Testis (tissue), 3 donors: Measurements from ENCODE around the gene CELF2. TPM values are rescaled to one million over a fixed set of nuclear protein-coding genes. Genes with fewer than 3 reads are reported as not detected.
A peak's percentile ranks its signal among the peaks of the same experiment; 100 is the strongest.

Experiments
- DNase-seq: peaks from one replicate; pipeline ENCODE4 v3.0.0-alpha.2; 2019
- H3K27ac ChIP-seq, 2 donors: fragments of 200-600 bp; sonication (generic); one replicate each; pipeline ENCODE4 v1.5.1; 2019
- H3K27me3 ChIP-seq: fragments of 200-600 bp; sonication (generic); one replicate; pipeline ENCODE4 v1.5.1; 2019
- H3K36me3 ChIP-seq: fragments of 200-600 bp; sonication (generic); one replicate; pipeline ENCODE4 v1.5.1; 2017; ENCODE audit warnings: low read depth; ENCODE audit errors: missing control alignments
- H3K4me1 ChIP-seq: fragments of 200-600 bp; sonication (generic); one replicate; pipeline ENCODE4 v1.5.1; 2019
- H3K4me3 ChIP-seq, 2 donors: fragments of 200-600 bp; sonication (generic); one replicate each; pipeline ENCODE4 v1.5.1; 2017 to 2019
- H3K9me3 ChIP-seq: fragments of 200-600 bp; sonication (generic); one replicate; pipeline ENCODE4 v1.5.1; 2017
- CTCF ChIP-seq, 3 experiments: fragments of 450-650 bp in 2 of 3; fragments of 200-600 bp in 1 of 3; sonication (generic) in 1 of 3; IDR thresholded peaks; one replicate each; pipeline ENCODE4 v1.5.1; 2016 to 2019; ENCODE audit warnings: antibody characterized with exemption in 3 of 3, mild to moderate bottlenecking in 2 of 3, moderate library complexity in 1 of 3
- POLR2A ChIP-seq: fragments of 450-650 bp; IDR thresholded peaks from one replicate; pipeline ENCODE4 v1.6.1; 2017; ENCODE audit warnings: antibody characterized with exemption, mild to moderate bottlenecking, moderate library complexity
- WGBS, 2 donors: methylation state at CpG; one replicate each; pipeline ENCODE4 v1.1.5; 2018; 5-methylcytosine and 5-hydroxymethylcytosine counted together
- intact Hi-C: fragments of 100-400 bp; cut with DNase I; formaldehyde crosslinking; loops from one replicate; pipeline ENCODE4 v1.15.1; 2023; ENCODE audit warnings: low total_unique reads
- polyA plus RNA-seq: library from polyadenylated mRNA; stranded (reverse); fragments of 350-450 nt; fragmentation: Illumina TruSeq; extraction: RNeasy Lipid Tissue Mini Kit (QIAGEN cat#74804); gene quantifications from one replicate; pipeline ENCODE4 v1.2.3, GENCODE V29; 2014; ENCODE audit warnings: low read depth, low replicate concordance; ENCODE audit not compliant: insufficient read depth
- total RNA-seq, 2 donors: library from RNA; depleted of rRNA; stranded (reverse); fragments of >200 nt; gene quantifications; one replicate each; pipeline ENCODE4 v1.2.3, GENCODE V29; 2016

CELF2 gene
- total and polyA plus RNA-seq, 3 donors from 2014 or later, result 17.5 to 41.6 (median 27.8) TPM

GRCh38 chr10:11170993-11171851 lies 153.6 kb downstream of the CELF2 start:
- no peak for DNase-seq
- H3K9me3 ChIP-seq, result no peaks in the 10 kb centered on the region
- WGBS, 2 donors, result 78 to 82% methylated on average over 8 of the region's 8 CpGs
- H3K36me3 ChIP-seq, result no peaks in the 10 kb centered on the region
- TF ChIP-seq CTCF (IDR thresholded peaks at IDR 0.05), result no peak
- intact Hi-C loops, result no loop called here
- no peaks in the 10 kb centered on the region for H3K27me3 ChIP-seq
- H3K27ac ChIP-seq, result peak overlapping the region in 1 of 2 donors; percentile 19
- H3K4me1 ChIP-seq, result no peaks in the 10 kb centered on the region
- H3K4me3 ChIP-seq, result no peak overlapping the region

GRCh38 chr10:11173042-11173441 lies 155.4 kb downstream of the CELF2 start:
- 93 to 94% methylated on average over 5 of the region's 5 CpGs for WGBS, 2 donors
- intact Hi-C loops, result no loop called here
- no peaks in the 10 kb centered on the region for H3K4me1 ChIP-seq
- no peak for TF ChIP-seq CTCF (IDR thresholded peaks at IDR 0.05)
- TF ChIP-seq POLR2A, result no peak
- no peak for DNase-seq
- no peak overlapping the region for H3K4me3 ChIP-seq
- H3K36me3 ChIP-seq, result no peaks in the 10 kb centered on the region
- no peaks in the 10 kb centered on the region for H3K27me3 ChIP-seq
- H3K9me3 ChIP-seq, result no peaks in the 10 kb centered on the region
- no peak overlapping the region for H3K27ac ChIP-seq

GRCh38 chr10:11175823-11176243 lies 158.2 kb downstream of the CELF2 start:
- Histone ChIP-seq H3K27me3 (no peaks in the 10 kb centered on the region), H3K27ac (no peak overlapping the region), H3K4me3 (no peak overlapping the region), H3K9me3 (no peaks in the 10 kb centered on the region), H3K36me3 (no peaks in the 10 kb centered on the region), H3K4me1 (no peaks in the 10 kb centered on the region)
- 88 to 92% methylated on average over 11 of the region's 11 CpGs for WGBS, 2 donors
- peak; percentile 30 for DNase-seq
- intact Hi-C loops, result no loop called here
- no peak for TF ChIP-seq POLR2A
- TF ChIP-seq CTCF (IDR thresholded peaks at IDR 0.05), result no peak

GRCh38 chr10:11176746-11177145 lies 159.1 kb downstream of the CELF2 start:
- H3K4me3 ChIP-seq, result no peak overlapping the region
- TF ChIP-seq POLR2A (no peak), CTCF (IDR thresholded peaks at IDR 0.05) (no peak)
- no peaks in the 10 kb centered on the region for H3K4me1 ChIP-seq
- H3K9me3 ChIP-seq, result no peaks in the 10 kb centered on the region
- no peak for DNase-seq
- intact Hi-C loops, result no loop called here
- H3K27me3 ChIP-seq, result no peaks in the 10 kb centered on the region
- 82 to 95% methylated on average over 7 of the region's 7 CpGs for WGBS, 2 donors
- no peaks in the 10 kb centered on the region for H3K36me3 ChIP-seq
- no peak overlapping the region for H3K27ac ChIP-seq

- intact Hi-C loops, result no loop called here
Measured at GRCh38 chr10:11177381-11177780, 159.7 kb downstream of the CELF2 start.

More at GRCh38 chr10:11177381-11177780, 159.7 kb downstream of the CELF2 start:
- no peaks in the 10 kb centered on the region for H3K27me3 ChIP-seq
- H3K27ac ChIP-seq, result no peak overlapping the region
- no peak overlapping the region for H3K4me3 ChIP-seq
- no peak for TF ChIP-seq CTCF (IDR thresholded peaks at IDR 0.05)
- no peak for TF ChIP-seq POLR2A
- DNase-seq, result no peak
- no peaks in the 10 kb centered on the region for H3K9me3 ChIP-seq
- 69% methylated on average over 1 of the region's 1 CpG for WGBS, 2 donors
- H3K4me1 ChIP-seq, result no peaks in the 10 kb centered on the region
- no peaks in the 10 kb centered on the region for H3K36me3 ChIP-seq
